NT2/D1 (cell line): ENCODE data around the gene RABEP2.

Experiments
- SUZ12 ChIP-seq: IDR thresholded peaks from 2 replicates; pipeline ENCODE4 v1.6.1; 2011; ENCODE audit not compliant: insufficient read length, insufficient read depth; ENCODE audit errors: extremely low read depth
- ZNF274 ChIP-seq: IDR thresholded peaks from 2 replicates; pipeline ENCODE4 v1.6.1; 2011; ENCODE audit warnings: mild to moderate bottlenecking, low read depth, low read length

DNA sequence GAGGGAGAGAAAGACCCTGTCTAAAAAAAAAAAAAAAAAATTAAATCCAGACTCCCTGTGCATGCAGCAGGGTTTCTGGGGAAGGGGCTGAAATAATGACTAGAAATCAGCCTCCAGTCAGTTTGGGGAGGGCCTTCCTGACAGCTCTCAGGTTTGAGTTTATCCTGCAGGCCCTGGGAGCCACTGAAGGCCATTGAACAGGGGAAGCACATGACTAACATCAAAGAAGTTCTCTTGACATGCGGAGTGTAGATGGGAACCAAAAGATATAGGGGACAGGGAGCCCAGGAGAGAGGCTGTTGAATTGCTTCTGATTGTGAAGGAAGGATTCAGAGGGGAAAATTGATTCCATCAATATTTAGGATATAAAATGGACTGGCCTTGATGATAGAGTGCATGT lies 2.8 kb upstream of the RABEP2 start:
- TF ChIP-seq SUZ12 (no peak), ZNF274 (no peak)
